ENCODE measurements around the gene TRMU. TPM values are rescaled to one million over a fixed set of nuclear protein-coding genes. Genes with fewer than 3 reads are reported as not detected.

Gene TRMU
- total and polyA plus RNA-seq, 8 donors, result 15.0 to 58.0 (median 23.4) TPM

DNA sequence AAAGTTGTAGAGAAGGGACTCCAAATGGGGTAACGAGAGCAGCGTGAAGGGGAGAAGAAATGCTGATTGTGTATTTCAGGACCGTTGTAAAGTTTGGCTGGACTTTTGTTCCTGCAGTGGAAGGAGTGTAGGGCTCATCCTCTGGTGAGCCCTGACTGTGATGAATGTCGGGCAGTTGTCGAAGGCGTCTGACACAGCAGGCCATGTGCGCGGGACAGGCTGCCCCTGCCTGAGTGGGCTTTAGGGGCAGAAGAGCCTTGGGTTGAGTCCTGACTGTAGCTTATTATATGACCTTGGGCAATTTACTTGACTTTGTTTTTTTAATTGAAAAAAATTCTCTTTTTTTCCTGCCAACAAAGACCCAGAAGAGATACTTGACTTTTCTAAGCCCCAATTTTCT is 3.1 kb downstream of the TRMU start:
- TF ChIP-seq, protein P1, sequence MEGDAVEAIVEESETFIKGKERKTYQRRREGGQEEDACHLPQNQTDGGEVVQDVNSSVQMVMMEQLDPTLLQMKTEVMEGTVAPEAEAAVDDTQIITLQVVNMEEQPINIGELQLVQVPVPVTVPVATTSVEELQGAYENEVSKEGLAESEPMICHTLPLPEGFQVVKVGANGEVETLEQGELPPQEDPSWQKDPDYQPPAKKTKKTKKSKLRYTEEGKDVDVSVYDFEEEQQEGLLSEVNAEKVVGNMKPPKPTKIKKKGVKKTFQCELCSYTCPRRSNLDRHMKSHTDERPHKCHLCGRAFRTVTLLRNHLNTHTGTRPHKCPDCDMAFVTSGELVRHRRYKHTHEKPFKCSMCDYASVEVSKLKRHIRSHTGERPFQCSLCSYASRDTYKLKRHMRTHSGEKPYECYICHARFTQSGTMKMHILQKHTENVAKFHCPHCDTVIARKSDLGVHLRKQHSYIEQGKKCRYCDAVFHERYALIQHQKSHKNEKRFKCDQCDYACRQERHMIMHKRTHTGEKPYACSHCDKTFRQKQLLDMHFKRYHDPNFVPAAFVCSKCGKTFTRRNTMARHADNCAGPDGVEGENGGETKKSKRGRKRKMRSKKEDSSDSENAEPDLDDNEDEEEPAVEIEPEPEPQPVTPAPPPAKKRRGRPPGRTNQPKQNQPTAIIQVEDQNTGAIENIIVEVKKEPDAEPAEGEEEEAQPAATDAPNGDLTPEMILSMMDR (IDR thresholded peaks at IDR 0.05), result no peak
- DNase-seq, result peak in 2 of 6 donors; percentile 4 to 23
- intact Hi-C loops (cut with DNase I), result loop anchor here in 1 of 3 donors (10.0 kb wide), 1 partner anchor 324 kb away; no protein-coding TSS in a partner anchor
- no peak for ATAC-seq
- H3K36me3 ChIP-seq, result peaks cover 3 to 25% (median 19%) of the 10 kb centered on the region in 3 donors
- no peak overlapping the region for H3K27ac ChIP-seq
- H3K4me1 ChIP-seq, result peaks cover 0 to 11% (median 5%) of the 10 kb centered on the region in 3 donors
- FAIRE-seq, result no peak
- H3K27me3 ChIP-seq, result no peaks in the 10 kb centered on the region
- H3K9me3 ChIP-seq, result no peaks in the 10 kb centered on the region
- H3K4me3 ChIP-seq, result no peak overlapping the region
- WGBS, 2 donors, result 82 to 88% methylated on average over 8 of the region's 8 CpGs

DNA sequence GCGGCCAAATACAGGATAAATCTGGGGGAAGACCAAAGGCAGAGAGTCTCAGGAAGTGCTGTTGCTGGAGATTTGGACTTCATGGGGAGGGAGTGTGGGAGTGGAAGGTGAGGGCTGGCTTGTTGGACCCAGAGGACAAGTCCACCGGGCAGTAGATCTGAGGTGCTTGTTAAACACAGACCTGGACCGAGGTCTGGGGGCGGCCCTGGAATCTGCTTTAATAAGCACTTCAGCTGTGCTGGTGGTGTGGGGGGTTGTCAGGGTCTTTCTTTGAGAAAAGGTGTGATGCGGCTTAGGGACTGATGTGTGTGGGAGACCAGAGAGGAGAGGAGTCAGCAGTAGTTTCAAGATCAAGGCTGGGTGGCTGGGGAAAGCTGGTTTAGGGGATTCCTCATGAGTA is 4.4 kb downstream of the TRMU start:
- H3K36me3 ChIP-seq, result peaks cover 3 to 36% (median 19%) of the 10 kb centered on the region in 3 donors
- H3K27ac ChIP-seq, result no peak overlapping the region
- FAIRE-seq, result no peak
- 83 to 94% methylated on average over 5 of the region's 5 CpGs for WGBS, 2 donors
- no peaks in the 10 kb centered on the region for H3K27me3 ChIP-seq
- intact Hi-C loops (cut with DNase I), result loop anchor here in 1 of 3 donors (10.0 kb wide), 1 partner anchor 325 kb away; no protein-coding TSS in a partner anchor
- H3K4me1 ChIP-seq, result peaks cover 0 to 11% (median 5%) of the 10 kb centered on the region in 3 donors
- H3K4me3 ChIP-seq, result no peak overlapping the region
- DNase-seq, result peak in 3 of 6 donors; percentile 9 to 30 (median 15)
- ATAC-seq, result no peak
- H3K9me3 ChIP-seq, result no peaks in the 10 kb centered on the region
- TF ChIP-seq, protein P1 (IDR thresholded peaks at IDR 0.05), result no peak

DNA sequence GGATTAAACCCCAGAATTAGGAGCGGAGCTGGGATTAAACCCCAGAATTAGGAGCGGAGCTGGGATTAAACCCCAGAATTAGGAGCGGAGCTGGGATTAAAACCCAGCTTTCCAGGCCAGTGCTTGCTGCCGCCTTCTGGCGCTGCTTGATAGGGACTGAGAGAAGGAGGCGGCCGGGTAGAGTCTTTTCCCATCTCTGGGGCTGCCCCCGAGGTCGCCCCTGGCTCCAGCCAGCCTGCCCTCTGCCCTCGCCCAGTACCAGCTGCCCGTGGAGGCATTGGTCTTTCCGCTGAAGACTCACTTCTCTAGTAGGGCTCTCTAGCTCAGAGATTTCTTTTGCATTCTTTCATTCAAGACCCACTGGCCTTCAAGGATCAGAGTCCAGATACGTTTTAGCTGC is 5.2 kb downstream of the TRMU start:
- no peaks in the 10 kb centered on the region for H3K9me3 ChIP-seq
- H3K27me3 ChIP-seq, result no peaks in the 10 kb centered on the region
- H3K4me1 ChIP-seq, result peaks cover 0 to 11% (median 5%) of the 10 kb centered on the region in 3 donors
- DNase-seq (peak in 2 of 6 donors; percentile 6 to 31), FAIRE-seq (no peak), ATAC-seq (no peak)
- peaks cover 3 to 44% (median 19%) of the 10 kb centered on the region in 3 donors for H3K36me3 ChIP-seq
- H3K4me3 ChIP-seq, result no peak overlapping the region
- H3K27ac ChIP-seq, result no peak overlapping the region
- intact Hi-C loops (cut with DNase I), result no loop called here
- TF ChIP-seq, protein P1 (IDR thresholded peaks at IDR 0.05), result no peak
- 79 to 83% methylated on average over 12 to 13 of the region's 13 CpGs for WGBS, 2 donors

DNA sequence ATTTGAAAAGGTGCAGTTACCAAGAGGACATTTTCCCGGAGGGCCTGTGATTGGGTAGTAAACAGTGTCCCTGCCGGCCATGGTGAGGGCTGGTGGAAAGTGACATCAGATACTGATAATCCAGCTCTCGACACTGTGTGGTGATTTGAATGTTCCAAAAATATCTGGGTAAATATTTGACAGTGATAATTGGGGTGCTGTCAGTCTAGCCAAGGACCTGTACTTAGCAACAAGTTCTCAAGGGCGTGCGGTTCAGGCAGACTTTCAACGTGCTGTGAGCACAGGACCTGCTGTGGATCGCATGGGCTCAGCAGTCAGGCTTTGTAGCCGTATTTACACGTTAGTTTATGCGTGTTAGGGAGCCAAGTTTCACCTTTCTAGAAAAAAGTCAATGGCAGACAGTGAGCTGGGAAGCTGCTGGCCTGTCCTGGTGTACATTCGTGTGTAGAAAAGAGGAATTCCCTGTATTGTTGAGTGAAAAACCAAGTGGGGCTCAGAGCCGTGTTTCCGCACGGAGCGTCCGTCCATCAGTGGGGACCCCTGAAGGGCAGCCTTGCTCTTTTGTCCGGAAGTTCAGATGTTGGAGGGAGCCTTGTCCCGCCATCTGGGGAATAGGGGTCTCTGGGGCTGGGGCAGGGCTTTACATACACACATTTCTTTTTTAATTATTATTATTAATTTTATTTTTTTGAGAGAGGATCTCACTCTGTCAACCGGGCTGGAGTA is 11.3 kb downstream of the TRMU start:
- peaks cover 17 to 34% (median 33%) of the 10 kb centered on the region in 3 donors for H3K4me1 ChIP-seq
- intact Hi-C loops (cut with DNase I), result no loop called here
- ATAC-seq (peak; percentile 43 to 72 (median 68)), FAIRE-seq (no peak), DNase-seq (peak in 5 of 6 donors; percentile 47 to 68 (median 57))
- H3K36me3 ChIP-seq, result peaks cover 0 to 45% (median 28%) of the 10 kb centered on the region in 3 donors
- H3K9me3 ChIP-seq, result no peaks in the 10 kb centered on the region
- no peak overlapping the region for H3K4me3 ChIP-seq
- 49 to 52% methylated on average over 19 of the region's 19 CpGs for WGBS, 2 donors
- TF ChIP-seq, protein P1 (IDR thresholded peaks at IDR 0.05), result no peak
- H3K27me3 ChIP-seq, result no peaks in the 10 kb centered on the region
- H3K27ac ChIP-seq, result peak overlapping the region in 3 of 4 donors; percentile 33 to 72 (median 42)

DNA sequence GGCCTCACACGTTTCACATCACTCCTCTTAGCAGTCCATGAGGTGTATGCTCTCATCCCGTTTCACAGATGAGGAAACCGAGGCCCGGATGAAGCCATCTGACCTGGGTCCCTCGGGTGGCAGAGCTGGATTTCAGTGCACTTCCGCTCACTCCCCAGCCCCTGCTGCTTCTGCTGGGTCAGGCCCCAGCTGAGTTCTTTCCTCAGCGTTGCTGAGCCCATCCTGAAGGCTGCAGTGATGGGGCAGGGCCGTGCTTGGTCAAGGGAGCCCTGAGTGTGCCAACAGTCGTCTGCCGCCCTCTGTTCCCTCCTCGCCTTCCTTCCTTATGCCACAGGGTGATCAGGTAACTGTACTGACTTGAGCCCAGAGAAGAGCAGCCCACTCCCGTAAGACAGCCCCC is 12.1 kb downstream of the TRMU start:
- Histone ChIP-seq H3K9me3 (no peaks in the 10 kb centered on the region), H3K4me3 (no peak overlapping the region), H3K27me3 (no peaks in the 10 kb centered on the region), H3K4me1 (peaks cover 17 to 38% (median 36%) of the 10 kb centered on the region in 3 donors), H3K27ac (peak overlapping the region in 2 of 4 donors; percentile 42 to 72), H3K36me3 (peaks cover 0 to 50% (median 32%) of the 10 kb centered on the region in 3 donors)
- DNase-seq (peak in 2 of 6 donors; percentile 44 to 55), ATAC-seq (no peak), FAIRE-seq (no peak)
- 83 to 88% methylated on average over 12 of the region's 12 CpGs for WGBS, 2 donors
- TF ChIP-seq, protein P1 (IDR thresholded peaks at IDR 0.05), result no peak
- intact Hi-C loops (cut with DNase I), result no loop called here

Measured in pancreas (tissue), 10 donors.